ENCODE measurements around the gene ZNF614. TPM values are rescaled to one million over a fixed set of nuclear protein-coding genes. Genes with fewer than 3 reads are reported as not detected.

Gene ZNF614
- total and polyA plus RNA-seq, 2 of the 13 experiments (the other 11 are each of a cell fraction or from before 2014, with no cell fraction given) = 13.0 to 22.8 TPM

- Histone ChIP-seq H3K79me2 (ENCODE audit: insufficient read depth, low read length) (no peaks in the 10 kb centered on the region), H4K20me1 (ENCODE audit: insufficient read depth, low read length) (no peaks in the 10 kb centered on the region), H3K9me3 (ENCODE audit: low read length) (peaks cover 97% of the 10 kb centered on the region), H3K27ac (ENCODE audit: extremely low read length, insufficient read depth, low read length) (no peak overlapping the region), H3K4me1 (ENCODE audit: insufficient read depth, low read length) (no peaks in the 10 kb centered on the region), H3K36me3 (replicated peaks in 1 of 2; ENCODE audit: control insufficient read depth in 1 of 2, insufficient read depth in 2 of 2, low read length in 2 of 2) (peaks cover 31 to 67% of the 10 kb centered on the region in 2 experiments), H3K4me3 (replicated peaks in 1 of 3; ENCODE audit: insufficient read depth in 1 of 3, low read depth in 2 of 3, low read length in 3 of 3) (no peak overlapping the region), H2AFZ (ENCODE audit: low read length) (no peak overlapping the region), H3K9ac (ENCODE audit: insufficient read depth, low read depth, low read length) (no peak overlapping the region), H3K27me3 (ENCODE audit: control insufficient read depth in 1 of 2, insufficient read depth in 2 of 2, low read length in 2 of 2) (no peaks in the 10 kb centered on the region), H3K4me2 (ENCODE audit: low read depth, low read length) (no peak overlapping the region)
- TF ChIP-seq ZNF207 (IDR thresholded peaks at IDR 0.05; ENCODE audit: borderline replicate concordance) = no peak
- peak; percentile 68; the same call in 1 of the 2 replicates for TF ChIP-seq ZNF274 (CRISPR knock-in tag; IDR thresholded peaks at IDR 0.05)
- DNase-seq (ENCODE audit: low spot score) (no peak), FAIRE-seq (no peak), ATAC-seq (no peak)
- intact Hi-C loops (cut with micrococcal nuclease; ENCODE audit: unreplicated experiment) (no loop called here), in situ Hi-C loops (cut with HindIII; ENCODE audit: extremely low pct_ligation_motif_present, low pct_unique_long_range_greater_than_20kb) (no loop called here)
- ChIA-PET POLR2A (no interaction called here), CTCF (ENCODE audit: low intra/inter-chr PET ratio, low total read pairs) (no interaction called here)
- 94% methylated on average over 6 of the region's 6 CpGs for WGBS (ENCODE audit: low lambda C conversion rate)
- no TSS peak for BruUV-seq (replicated peaks)
Measured at GRCh38 chr19:52066258-52066863, 38.2 kb upstream of the ZNF614 start.

DNA sequence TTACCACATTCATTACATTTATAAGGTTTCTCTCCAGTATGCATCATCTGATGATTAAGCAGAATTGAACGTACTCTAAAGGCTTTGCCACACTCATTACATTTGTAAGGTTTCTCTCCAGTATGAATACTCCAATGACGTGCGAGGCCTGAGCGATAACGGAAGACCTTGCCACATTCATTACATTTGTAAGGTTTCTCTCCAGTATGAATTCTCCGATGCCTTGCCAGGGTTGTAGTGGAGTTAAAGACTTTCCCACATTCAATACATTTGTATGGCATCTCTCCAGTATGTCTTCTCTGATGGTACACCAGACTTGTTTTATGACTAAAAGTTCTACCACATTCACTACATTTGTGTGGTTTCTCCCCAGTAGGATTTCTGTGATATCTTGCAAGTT lies 37.2 kb upstream of the ZNF614 start:
- no peaks in the 10 kb centered on the region for H4K20me1 ChIP-seq (ENCODE audit: insufficient read depth, low read length)
- no peak overlapping the region for H3K9ac ChIP-seq (ENCODE audit: insufficient read depth, low read depth, low read length)
- 98% methylated on average over 6 of the region's 6 CpGs for WGBS (ENCODE audit: low lambda C conversion rate)
- no peak overlapping the region for H3K4me3 ChIP-seq (replicated peaks in 1 of 3; ENCODE audit: insufficient read depth in 1 of 3, low read depth in 2 of 3, low read length in 3 of 3)
- H3K4me1 ChIP-seq (ENCODE audit: insufficient read depth, low read length) = no peaks in the 10 kb centered on the region
- POLR2A ChIA-PET = no interaction called here
- peaks cover 96% of the 10 kb centered on the region for H3K9me3 ChIP-seq (ENCODE audit: low read length)
- H3K79me2 ChIP-seq (ENCODE audit: insufficient read depth, low read length) = no peaks in the 10 kb centered on the region
- H2AFZ ChIP-seq (ENCODE audit: low read length) = no peak overlapping the region
- intact Hi-C loops (cut with micrococcal nuclease; ENCODE audit: unreplicated experiment) = no loop called here
- H3K27ac ChIP-seq (ENCODE audit: extremely low read length, insufficient read depth, low read length) = no peak overlapping the region
- H3K36me3 ChIP-seq (replicated peaks in 1 of 2; ENCODE audit: control insufficient read depth in 1 of 2, insufficient read depth in 2 of 2, low read length in 2 of 2) = peaks cover 27 to 58% of the 10 kb centered on the region in 2 experiments
- H3K4me2 ChIP-seq (ENCODE audit: low read depth, low read length) = no peak overlapping the region
- H3K27me3 ChIP-seq (ENCODE audit: control insufficient read depth in 1 of 2, insufficient read depth in 2 of 2, low read length in 2 of 2) = no peaks in the 10 kb centered on the region
- no peak for ATAC-seq
- BruUV-seq (replicated peaks) = no TSS peak
- in situ Hi-C loops (cut with HindIII; ENCODE audit: extremely low pct_ligation_motif_present, low pct_unique_long_range_greater_than_20kb) = no loop called here
- no peak for FAIRE-seq
- DNase-seq (ENCODE audit: low spot score) = no peak
- CTCF ChIA-PET (ENCODE audit: low intra/inter-chr PET ratio, low total read pairs) = no interaction called here
- TF ChIP-seq IRX3 (CRISPR knock-in tag; IDR thresholded peaks at IDR 0.05; ENCODE audit: borderline replicate concordance, low read depth) (no peak), ZBTB25 (CRISPR knock-in tag; IDR thresholded peaks at IDR 0.05) (no peak), MEF2D (CRISPR knock-in tag; IDR thresholded peaks at IDR 0.05) (no peak), ZNF556 (CRISPR knock-in tag; IDR thresholded peaks at IDR 0.05; ENCODE audit: borderline replicate concordance) (no peak), CCDC6 (CRISPR knock-in tag; IDR thresholded peaks at IDR 0.05) (no peak), ZIK1 (CRISPR knock-in tag; IDR thresholded peaks at IDR 0.05; ENCODE audit: borderline replicate concordance, low read depth) (no peak), FOXK2 (IDR thresholded peaks at IDR 0.05) (no peak)
- TF ChIP-seq, protein P1, sequence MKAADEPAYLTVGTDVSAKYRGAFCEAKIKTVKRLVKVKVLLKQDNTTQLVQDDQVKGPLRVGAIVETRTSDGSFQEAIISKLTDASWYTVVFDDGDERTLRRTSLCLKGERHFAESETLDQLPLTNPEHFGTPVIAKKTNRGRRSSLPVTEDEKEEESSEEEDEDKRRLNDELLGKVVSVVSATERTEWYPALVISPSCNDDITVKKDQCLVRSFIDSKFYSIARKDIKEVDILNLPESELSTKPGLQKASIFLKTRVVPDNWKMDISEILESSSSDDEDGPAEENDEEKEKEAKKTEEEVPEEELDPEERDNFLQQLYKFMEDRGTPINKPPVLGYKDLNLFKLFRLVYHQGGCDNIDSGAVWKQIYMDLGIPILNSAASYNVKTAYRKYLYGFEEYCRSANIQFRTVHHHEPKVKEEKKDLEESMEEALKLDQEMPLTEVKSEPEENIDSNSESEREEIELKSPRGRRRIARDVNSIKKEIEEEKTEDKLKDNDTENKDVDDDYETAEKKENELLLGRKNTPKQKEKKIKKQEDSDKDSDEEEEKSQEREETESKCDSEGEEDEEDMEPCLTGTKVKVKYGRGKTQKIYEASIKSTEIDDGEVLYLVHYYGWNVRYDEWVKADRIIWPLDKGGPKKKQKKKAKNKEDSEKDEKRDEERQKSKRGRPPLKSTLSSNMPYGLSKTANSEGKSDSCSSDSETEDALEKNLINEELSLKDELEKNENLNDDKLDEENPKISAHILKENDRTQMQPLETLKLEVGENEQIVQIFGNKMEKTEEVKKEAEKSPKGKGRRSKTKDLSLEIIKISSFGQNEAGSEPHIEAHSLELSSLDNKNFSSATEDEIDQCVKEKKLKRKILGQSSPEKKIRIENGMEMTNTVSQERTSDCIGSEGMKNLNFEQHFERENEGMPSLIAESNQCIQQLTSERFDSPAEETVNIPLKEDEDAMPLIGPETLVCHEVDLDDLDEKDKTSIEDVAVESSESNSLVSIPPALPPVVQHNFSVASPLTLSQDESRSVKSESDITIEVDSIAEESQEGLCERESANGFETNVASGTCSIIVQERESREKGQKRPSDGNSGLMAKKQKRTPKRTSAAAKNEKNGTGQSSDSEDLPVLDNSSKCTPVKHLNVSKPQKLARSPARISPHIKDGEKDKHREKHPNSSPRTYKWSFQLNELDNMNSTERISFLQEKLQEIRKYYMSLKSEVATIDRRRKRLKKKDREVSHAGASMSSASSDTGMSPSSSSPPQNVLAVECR (CRISPR knock-in tag; IDR thresholded peaks at IDR 0.05; ENCODE audit: borderline replicate concordance) = no peak
- TF ChIP-seq, protein P2, sequence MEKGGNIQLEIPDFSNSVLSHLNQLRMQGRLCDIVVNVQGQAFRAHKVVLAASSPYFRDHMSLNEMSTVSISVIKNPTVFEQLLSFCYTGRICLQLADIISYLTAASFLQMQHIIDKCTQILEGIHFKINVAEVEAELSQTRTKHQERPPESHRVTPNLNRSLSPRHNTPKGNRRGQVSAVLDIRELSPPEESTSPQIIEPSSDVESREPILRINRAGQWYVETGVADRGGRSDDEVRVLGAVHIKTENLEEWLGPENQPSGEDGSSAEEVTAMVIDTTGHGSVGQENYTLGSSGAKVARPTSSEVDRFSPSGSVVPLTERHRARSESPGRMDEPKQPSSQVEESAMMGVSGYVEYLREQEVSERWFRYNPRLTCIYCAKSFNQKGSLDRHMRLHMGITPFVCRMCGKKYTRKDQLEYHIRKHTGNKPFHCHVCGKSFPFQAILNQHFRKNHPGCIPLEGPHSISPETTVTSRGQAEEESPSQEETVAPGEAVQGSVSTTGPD (CRISPR knock-in tag; IDR thresholded peaks at IDR 0.05) = no peak
- TF ChIP-seq, protein P3, sequence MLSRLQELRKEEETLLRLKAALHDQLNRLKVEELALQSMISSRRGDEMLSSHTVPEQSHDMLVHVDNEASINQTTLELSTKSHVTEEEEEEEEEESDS (CRISPR knock-in tag; IDR thresholded peaks at IDR 0.05; ENCODE audit: borderline replicate concordance) = no peak

Data from HepG2 (cell line).